ENCODE measurements around the gene OR6M1. TPM values are rescaled to one million over a fixed set of nuclear protein-coding genes. Genes with fewer than 3 reads are reported as not detected.

The OR6M1 gene
- total and polyA plus RNA-seq, 2 donors from 2014 or later = not detected

DNA sequence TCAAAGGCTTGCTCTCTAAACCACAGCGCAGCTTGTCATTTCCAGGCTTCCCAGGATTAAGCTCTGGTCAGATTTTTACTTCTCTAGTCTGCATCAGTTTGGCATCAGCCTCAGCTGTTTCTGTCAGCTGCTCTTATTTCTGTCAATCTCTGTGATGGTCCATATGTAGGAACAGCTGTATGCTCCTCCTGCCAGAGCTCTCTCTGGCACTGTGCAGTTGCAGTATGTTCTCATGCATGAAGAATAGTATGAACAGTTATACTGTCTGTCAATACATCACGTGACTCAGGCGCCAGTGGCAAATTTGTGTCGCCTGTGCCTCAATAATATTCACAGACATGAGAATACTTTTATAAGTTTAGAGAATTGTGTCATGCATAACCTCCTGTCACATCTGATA is 6.7 kb downstream of the OR6M1 start:
- Histone ChIP-seq H3K27ac (ENCODE audit: low read depth in 2 of 2, low read length in 2 of 2) (no peak overlapping the region), H3K27me3 (ENCODE audit: control insufficient read depth, insufficient read depth, low read length) (no peaks in the 10 kb centered on the region), H3K4me1 (ENCODE audit: control insufficient read depth in 2 of 3, insufficient read depth in 2 of 3, low read depth in 1 of 3, low read length in 3 of 3) (no peaks in the 10 kb centered on the region), H3K4me3 (ENCODE audit: low read length in 3 of 3) (no peak overlapping the region), H3K9ac (ENCODE audit: low read length in 3 of 3) (no peak overlapping the region), H3K9me3 (ENCODE audit: control insufficient read depth in 2 of 3, insufficient read depth in 1 of 3, low read length in 3 of 3) (no peaks in the 10 kb centered on the region), H3K36me3 (ENCODE audit: control insufficient read depth in 2 of 3, insufficient read depth in 3 of 3, low read length in 3 of 3) (no peaks in the 10 kb centered on the region)
- intact Hi-C loops (cut with DNase I) = no loop called here
- DNase-seq = no peak
- no peak for FAIRE-seq
- TF ChIP-seq, protein P1, sequence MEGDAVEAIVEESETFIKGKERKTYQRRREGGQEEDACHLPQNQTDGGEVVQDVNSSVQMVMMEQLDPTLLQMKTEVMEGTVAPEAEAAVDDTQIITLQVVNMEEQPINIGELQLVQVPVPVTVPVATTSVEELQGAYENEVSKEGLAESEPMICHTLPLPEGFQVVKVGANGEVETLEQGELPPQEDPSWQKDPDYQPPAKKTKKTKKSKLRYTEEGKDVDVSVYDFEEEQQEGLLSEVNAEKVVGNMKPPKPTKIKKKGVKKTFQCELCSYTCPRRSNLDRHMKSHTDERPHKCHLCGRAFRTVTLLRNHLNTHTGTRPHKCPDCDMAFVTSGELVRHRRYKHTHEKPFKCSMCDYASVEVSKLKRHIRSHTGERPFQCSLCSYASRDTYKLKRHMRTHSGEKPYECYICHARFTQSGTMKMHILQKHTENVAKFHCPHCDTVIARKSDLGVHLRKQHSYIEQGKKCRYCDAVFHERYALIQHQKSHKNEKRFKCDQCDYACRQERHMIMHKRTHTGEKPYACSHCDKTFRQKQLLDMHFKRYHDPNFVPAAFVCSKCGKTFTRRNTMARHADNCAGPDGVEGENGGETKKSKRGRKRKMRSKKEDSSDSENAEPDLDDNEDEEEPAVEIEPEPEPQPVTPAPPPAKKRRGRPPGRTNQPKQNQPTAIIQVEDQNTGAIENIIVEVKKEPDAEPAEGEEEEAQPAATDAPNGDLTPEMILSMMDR (IDR thresholded peaks at IDR 0.05; ENCODE audit: borderline replicate concordance, extremely low read depth, insufficient read depth) = no peak

DNA sequence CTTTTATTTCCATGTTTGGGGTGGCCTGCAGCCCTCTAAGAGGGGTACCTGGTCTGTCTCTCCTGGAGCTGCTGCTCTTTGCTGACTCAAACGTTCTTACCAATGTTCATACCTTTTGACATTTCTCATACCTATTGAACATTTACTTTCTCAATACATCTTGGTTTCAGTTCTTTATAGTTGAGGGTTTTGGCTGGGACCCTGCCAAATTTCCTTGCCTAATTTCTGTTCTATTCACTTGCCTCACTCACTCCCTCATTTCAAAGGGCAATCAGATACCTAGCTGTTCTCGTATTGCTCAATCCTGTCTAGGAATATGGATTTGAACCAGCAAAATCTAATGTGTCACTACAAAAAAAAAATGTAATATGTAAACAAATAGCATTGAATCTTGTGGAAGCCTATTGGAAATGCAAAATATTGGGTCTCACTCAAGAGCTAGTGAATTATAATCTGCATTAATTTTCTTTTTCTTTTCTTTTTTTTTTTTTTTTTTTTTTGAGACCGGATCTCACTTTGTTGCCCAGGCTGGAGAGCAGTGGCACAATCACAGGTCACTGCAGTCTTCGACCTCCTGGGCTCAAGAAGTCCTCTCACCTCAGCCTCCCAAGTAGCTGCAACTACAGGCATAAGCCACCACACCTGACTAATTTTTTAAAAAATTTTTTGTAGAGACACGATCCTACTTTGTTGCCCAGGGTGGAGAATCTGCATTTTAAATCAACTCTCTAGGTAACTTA is 7.5 kb downstream of the OR6M1 start:
- Histone ChIP-seq H3K27me3 (ENCODE audit: control insufficient read depth, insufficient read depth, low read length) (no peaks in the 10 kb centered on the region), H3K9ac (ENCODE audit: low read length in 3 of 3) (no peak overlapping the region), H3K36me3 (ENCODE audit: control insufficient read depth in 2 of 3, insufficient read depth in 3 of 3, low read length in 3 of 3) (no peaks in the 10 kb centered on the region), H3K4me1 (ENCODE audit: control insufficient read depth in 2 of 3, insufficient read depth in 2 of 3, low read depth in 1 of 3, low read length in 3 of 3) (no peaks in the 10 kb centered on the region), H3K9me3 (ENCODE audit: control insufficient read depth in 2 of 3, insufficient read depth in 1 of 3, low read length in 3 of 3) (no peaks in the 10 kb centered on the region), H3K4me3 (ENCODE audit: low read length in 3 of 3) (no peak overlapping the region), H3K27ac (ENCODE audit: low read depth in 2 of 2, low read length in 2 of 2) (no peak overlapping the region)
- FAIRE-seq = no peak
- DNase-seq = peak in 1 of 5 donors; percentile 23
- TF ChIP-seq, protein P1 (IDR thresholded peaks at IDR 0.05; ENCODE audit: borderline replicate concordance, extremely low read depth, insufficient read depth) = no peak
- intact Hi-C loops (cut with DNase I) = no loop called here

DNA sequence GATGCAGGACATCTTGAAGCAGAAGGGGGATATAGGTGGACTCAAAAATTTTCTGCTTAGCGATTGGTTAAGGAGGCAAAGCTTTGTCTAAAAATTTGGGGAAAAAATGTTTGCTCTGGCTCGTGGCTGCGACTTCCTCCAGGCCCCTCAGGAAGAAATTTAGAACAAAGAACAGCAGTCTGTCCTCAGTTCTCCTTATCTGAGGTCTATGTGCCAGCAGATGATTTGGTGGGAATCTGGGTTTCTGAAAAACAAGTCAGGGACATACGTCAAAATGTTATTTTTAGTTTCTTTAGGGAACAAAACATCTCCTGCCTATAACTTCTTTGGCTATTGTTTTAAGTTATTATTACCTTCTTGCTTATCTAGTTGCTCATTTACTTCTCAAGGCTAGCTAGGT is 8.1 kb downstream of the OR6M1 start:
- Histone ChIP-seq H3K27me3 (ENCODE audit: control insufficient read depth, insufficient read depth, low read length) (no peaks in the 10 kb centered on the region), H3K4me3 (ENCODE audit: low read length in 3 of 3) (no peak overlapping the region), H3K9ac (ENCODE audit: low read length in 3 of 3) (no peak overlapping the region), H3K9me3 (ENCODE audit: control insufficient read depth in 2 of 3, insufficient read depth in 1 of 3, low read length in 3 of 3) (no peaks in the 10 kb centered on the region), H3K36me3 (ENCODE audit: control insufficient read depth in 2 of 3, insufficient read depth in 3 of 3, low read length in 3 of 3) (no peaks in the 10 kb centered on the region), H3K4me1 (ENCODE audit: control insufficient read depth in 2 of 3, insufficient read depth in 2 of 3, low read depth in 1 of 3, low read length in 3 of 3) (no peaks in the 10 kb centered on the region), H3K27ac (ENCODE audit: low read depth in 2 of 2, low read length in 2 of 2) (no peak overlapping the region)
- DNase-seq = no peak
- intact Hi-C loops (cut with DNase I) = no loop called here
- TF ChIP-seq, protein P1 (IDR thresholded peaks at IDR 0.05; ENCODE audit: borderline replicate concordance, extremely low read depth, insufficient read depth) = no peak
- no peak for FAIRE-seq

All from kidney (tissue), 14 donors.